ENCODE results near the gene ATG4B. TPM values are rescaled to one million over a fixed set of nuclear protein-coding genes. Genes with fewer than 3 reads are reported as not detected.

The ATG4B gene
- total and polyA plus RNA-seq, 9 of the 15 experiments (the other 6 are each of a cell fraction or from before 2014, with no cell fraction given) = 5.9 to 58.8 (median 35.6) TPM

DNA sequence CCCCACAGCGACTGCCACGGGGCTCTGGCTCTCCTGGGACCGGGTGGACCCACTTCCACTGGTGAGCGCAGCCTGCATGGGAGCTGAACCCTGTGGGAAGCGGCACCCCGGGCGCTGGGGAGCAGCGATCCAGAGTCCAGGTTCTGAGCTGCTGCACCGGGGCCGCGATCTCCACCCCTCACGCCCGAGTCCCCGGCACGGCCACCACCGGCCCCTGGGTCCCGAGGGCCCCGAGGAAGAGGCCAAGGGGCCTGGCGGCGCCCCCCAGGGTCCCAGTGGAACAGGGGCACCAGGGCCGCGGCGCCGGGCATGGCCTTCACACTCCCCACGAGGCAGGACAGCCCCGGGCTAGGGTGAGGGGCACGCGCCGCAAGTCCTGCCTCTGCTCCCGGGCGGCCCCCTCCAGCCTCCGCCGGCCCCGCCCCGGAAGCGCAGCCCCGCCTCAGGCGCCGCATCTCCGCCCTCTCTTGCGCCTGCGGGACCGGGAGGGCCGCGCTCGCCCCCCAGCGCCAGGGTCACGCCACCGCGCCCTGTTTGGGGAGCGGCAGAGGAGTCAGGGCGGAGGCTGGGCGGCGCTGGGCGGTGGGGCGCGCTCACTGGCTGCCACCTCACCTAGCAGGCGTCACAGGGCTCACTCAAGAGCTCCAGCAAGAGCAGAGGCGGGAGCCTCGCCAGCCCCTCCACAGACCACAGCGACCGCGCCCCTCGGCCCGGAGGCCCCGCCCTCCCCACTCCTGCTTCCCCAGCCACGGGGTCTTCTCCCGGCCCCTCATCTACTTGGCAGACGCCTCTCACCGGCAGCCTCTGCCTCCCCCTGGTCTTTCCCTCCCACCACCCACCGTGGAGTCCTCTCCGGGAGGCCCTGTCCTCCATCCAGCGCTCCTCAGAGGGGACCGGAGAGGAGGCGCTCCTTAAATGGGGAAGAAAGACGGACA is 27.4 kb upstream of the ATG4B start (continued):
- TF ChIP-seq, protein P1, sequence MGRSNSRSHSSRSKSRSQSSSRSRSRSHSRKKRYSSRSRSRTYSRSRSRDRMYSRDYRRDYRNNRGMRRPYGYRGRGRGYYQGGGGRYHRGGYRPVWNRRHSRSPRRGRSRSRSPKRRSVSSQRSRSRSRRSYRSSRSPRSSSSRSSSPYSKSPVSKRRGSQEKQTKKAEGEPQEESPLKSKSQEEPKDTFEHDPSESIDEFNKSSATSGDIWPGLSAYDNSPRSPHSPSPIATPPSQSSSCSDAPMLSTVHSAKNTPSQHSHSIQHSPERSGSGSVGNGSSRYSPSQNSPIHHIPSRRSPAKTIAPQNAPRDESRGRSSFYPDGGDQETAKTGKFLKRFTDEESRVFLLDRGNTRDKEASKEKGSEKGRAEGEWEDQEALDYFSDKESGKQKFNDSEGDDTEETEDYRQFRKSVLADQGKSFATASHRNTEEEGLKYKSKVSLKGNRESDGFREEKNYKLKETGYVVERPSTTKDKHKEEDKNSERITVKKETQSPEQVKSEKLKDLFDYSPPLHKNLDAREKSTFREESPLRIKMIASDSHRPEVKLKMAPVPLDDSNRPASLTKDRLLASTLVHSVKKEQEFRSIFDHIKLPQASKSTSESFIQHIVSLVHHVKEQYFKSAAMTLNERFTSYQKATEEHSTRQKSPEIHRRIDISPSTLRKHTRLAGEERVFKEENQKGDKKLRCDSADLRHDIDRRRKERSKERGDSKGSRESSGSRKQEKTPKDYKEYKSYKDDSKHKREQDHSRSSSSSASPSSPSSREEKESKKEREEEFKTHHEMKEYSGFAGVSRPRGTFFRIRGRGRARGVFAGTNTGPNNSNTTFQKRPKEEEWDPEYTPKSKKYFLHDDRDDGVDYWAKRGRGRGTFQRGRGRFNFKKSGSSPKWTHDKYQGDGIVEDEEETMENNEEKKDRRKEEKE (IDR thresholded peaks at IDR 0.05; ENCODE audit: borderline replicate concordance in 1 of 2, control insufficient read depth in 1 of 2, low read depth in 2 of 2, low read length in 1 of 2) = no peak
- TF ChIP-seq, protein P2, sequence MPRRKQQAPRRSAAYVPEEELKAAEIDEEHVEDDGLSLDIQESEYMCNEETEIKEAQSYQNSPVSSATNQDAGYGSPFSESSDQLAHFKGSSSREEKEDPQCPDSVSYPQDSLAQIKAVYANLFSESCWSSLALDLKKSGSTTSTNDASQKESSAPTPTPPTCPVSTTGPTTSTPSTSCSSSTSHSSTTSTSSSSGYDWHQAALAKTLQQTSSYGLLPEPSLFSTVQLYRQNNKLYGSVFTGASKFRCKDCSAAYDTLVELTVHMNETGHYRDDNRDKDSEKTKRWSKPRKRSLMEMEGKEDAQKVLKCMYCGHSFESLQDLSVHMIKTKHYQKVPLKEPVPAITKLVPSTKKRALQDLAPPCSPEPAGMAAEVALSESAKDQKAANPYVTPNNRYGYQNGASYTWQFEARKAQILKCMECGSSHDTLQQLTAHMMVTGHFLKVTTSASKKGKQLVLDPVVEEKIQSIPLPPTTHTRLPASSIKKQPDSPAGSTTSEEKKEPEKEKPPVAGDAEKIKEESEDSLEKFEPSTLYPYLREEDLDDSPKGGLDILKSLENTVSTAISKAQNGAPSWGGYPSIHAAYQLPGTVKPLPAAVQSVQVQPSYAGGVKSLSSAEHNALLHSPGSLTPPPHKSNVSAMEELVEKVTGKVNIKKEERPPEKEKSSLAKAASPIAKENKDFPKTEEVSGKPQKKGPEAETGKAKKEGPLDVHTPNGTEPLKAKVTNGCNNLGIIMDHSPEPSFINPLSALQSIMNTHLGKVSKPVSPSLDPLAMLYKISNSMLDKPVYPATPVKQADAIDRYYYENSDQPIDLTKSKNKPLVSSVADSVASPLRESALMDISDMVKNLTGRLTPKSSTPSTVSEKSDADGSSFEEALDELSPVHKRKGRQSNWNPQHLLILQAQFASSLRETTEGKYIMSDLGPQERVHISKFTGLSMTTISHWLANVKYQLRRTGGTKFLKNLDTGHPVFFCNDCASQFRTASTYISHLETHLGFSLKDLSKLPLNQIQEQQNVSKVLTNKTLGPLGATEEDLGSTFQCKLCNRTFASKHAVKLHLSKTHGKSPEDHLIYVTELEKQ (CRISPR knock-in tag; IDR thresholded peaks at IDR 0.05) = no peak
- TF ChIP-seq RAD21 (CRISPR knock-in tag; conservative IDR thresholded peaks at IDR 0.05 in 1 of 2, IDR thresholded peaks at IDR 0.05 in 1 of 2) (peak; percentile 62 to 63), SP1 (CRISPR knock-in tag; IDR thresholded peaks at IDR 0.05) (peak; percentile 59), ZFX (CRISPR knock-in tag; IDR thresholded peaks at IDR 0.05) (peak; percentile 42; the same call in 1 of the 2 replicates), ZNF717 (CRISPR knock-in tag; IDR thresholded peaks at IDR 0.05) (no peak), GABPA (tag; conservative IDR thresholded peaks at IDR 0.05; ENCODE audit: low read depth) (peak; percentile 64), RBM25 (IDR thresholded peaks at IDR 0.05; ENCODE audit: low read depth, low read length, severe bottlenecking) (peak; percentile 5), ZNF253 (CRISPR knock-in tag; conservative IDR thresholded peaks at IDR 0.05) (no peak), ZNF354B (CRISPR knock-in tag; IDR thresholded peaks at IDR 0.05) (no peak), EGR1 (conservative IDR thresholded peaks at IDR 0.05) (no peak)
- TF ChIP-seq, protein P3, sequence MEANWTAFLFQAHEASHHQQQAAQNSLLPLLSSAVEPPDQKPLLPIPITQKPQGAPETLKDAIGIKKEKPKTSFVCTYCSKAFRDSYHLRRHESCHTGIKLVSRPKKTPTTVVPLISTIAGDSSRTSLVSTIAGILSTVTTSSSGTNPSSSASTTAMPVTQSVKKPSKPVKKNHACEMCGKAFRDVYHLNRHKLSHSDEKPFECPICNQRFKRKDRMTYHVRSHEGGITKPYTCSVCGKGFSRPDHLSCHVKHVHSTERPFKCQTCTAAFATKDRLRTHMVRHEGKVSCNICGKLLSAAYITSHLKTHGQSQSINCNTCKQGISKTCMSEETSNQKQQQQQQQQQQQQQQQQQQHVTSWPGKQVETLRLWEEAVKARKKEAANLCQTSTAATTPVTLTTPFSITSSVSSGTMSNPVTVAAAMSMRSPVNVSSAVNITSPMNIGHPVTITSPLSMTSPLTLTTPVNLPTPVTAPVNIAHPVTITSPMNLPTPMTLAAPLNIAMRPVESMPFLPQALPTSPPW (CRISPR knock-in tag; IDR thresholded peaks at IDR 0.05) = peak; percentile 74
- TF ChIP-seq, protein P4, sequence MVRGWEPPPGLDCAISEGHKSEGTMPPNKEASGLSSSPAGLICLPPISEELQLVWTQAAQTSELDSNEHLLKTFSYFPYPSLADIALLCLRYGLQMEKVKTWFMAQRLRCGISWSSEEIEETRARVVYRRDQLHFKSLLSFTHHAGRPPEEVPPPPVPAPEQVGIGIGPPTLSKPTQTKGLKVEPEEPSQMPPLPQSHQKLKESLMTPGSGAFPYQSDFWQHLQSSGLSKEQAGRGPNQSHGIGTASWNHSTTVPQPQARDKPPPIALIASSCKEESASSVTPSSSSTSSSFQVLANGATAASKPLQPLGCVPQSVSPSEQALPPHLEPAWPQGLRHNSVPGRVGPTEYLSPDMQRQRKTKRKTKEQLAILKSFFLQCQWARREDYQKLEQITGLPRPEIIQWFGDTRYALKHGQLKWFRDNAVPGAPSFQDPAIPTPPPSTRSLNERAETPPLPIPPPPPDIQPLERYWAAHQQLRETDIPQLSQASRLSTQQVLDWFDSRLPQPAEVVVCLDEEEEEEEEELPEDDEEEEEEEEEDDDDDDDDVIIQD (CRISPR knock-in tag; IDR thresholded peaks at IDR 0.05) = no peak
- TF ChIP-seq, protein P5, sequence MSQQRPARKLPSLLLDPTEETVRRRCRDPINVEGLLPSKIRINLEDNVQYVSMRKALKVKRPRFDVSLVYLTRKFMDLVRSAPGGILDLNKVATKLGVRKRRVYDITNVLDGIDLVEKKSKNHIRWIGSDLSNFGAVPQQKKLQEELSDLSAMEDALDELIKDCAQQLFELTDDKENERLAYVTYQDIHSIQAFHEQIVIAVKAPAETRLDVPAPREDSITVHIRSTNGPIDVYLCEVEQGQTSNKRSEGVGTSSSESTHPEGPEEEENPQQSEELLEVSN (IDR thresholded peaks at IDR 0.05; ENCODE audit: borderline replicate concordance in 1 of 2, extremely low read depth in 1 of 2, insufficient read depth in 1 of 2, insufficient read length in 1 of 2, low read depth in 1 of 2, low read length in 1 of 2, poor library complexity in 1 of 2, severe bottlenecking in 1 of 2) = peak in 1 of 2 experiments; percentile 42
